Sigmoid colon (tissue), 4 donors: ENCODE data around the gene DDI2.

Experiments
- EP300 ChIP-seq, 4 donors: sonication (generic); formaldehyde crosslinking; IDR thresholded peaks; one replicate each; pipeline ENCODE4 v1.6.1; 2017; ENCODE audit warnings: antibody characterized with exemption in 4 of 4
- POLR2AphosphoS5 ChIP-seq, 4 donors: sonication (generic); formaldehyde crosslinking; IDR thresholded peaks; one replicate each; pipeline ENCODE4 v1.6.1; 2017; ENCODE audit warnings: antibody characterized with exemption in 4 of 4

DNA sequence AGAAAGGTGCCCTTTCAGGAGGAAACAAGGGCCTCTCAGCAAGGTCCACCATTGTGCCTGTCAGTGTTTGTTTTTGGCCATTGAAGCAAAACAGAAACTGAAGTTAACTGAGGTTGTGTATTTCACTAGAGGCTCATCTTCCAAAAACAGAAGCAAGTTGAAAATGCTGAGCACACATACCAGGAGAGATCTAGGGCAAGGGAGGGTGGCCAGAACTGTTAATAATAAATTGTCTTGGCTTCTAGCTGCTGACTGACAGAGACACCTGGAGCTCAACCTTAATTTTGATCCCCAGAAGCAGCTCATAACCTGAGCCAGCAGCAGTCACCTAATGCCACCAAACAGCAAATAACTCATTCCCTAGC lies 37.6 kb upstream of the DDI2 start:
- no peak for TF ChIP-seq POLR2AphosphoS5 (IDR thresholded peaks at IDR 0.05)
- TF ChIP-seq EP300 (IDR thresholded peaks at IDR 0.05), result no peak
